ENCODE results near the gene PIGZ. TPM values are rescaled to one million over a fixed set of nuclear protein-coding genes. Genes with fewer than 3 reads are reported as not detected.

Gene PIGZ
- total RNA-seq, 1 experiment from 2014 or later = 1.4 TPM

DNA sequence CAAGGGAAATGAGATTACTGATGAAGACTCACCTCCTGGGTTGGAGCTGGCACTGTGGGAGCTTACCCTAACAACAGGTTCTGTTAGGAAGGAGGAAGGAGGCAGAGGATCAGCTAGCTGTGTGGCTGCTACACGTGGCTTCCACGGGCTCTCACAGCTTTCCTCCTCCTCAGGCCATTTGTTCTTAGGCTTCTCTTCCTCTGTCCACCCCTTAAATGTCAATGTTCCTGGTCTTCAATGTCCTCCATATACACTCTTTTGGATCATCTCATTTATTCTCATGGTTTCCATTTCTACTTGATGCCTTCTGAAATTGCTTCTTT is 5.0 kb downstream of the PIGZ start:
- ChIA-PET RAD21 (ENCODE audit: low non-redundant PET in 1 of 2, low total read pairs in 2 of 2, uncharacterized antibody in 2 of 2, unreplicated experiment in 2 of 2) (no interaction called here), CTCF (no interaction called here), POLR2A (no interaction called here)
- Histone ChIP-seq H3K27me3 (ENCODE audit: insufficient read depth, low read length) (no peaks in the 10 kb centered on the region), H3K9me2 (ENCODE audit: insufficient read depth) (no peaks in the 10 kb centered on the region), H3K79me2 (ENCODE audit: insufficient read depth, low read length) (no peaks in the 10 kb centered on the region), H3K27ac (ENCODE audit: low read depth, low read length) (no peak overlapping the region), H3K9ac (ENCODE audit: low read length) (no peak overlapping the region), H2AFZ (ENCODE audit: low read depth, low read length, poor library complexity, severe bottlenecking) (no peak overlapping the region), H3K4me1 (ENCODE audit: control insufficient read depth in 1 of 2, insufficient read depth in 2 of 2, low read length in 2 of 2) (peaks cover 2 to 6% of the 10 kb centered on the region in 2 experiments; a peak in 1 of 4 replicates), H3K36me3 (ENCODE audit: control insufficient read depth in 1 of 2, insufficient read depth in 2 of 2, low read length in 2 of 2) (no peaks in the 10 kb centered on the region), H3K9me3 (ENCODE audit: control insufficient read depth in 1 of 2, insufficient read depth in 1 of 2, low read depth in 1 of 2, low read length in 2 of 2) (no peaks in the 10 kb centered on the region), H3K4me2 (ENCODE audit: low read length) (no peak overlapping the region), H3K4me3 (replicated peaks in 1 of 2; ENCODE audit: low read depth in 1 of 2, low read length in 2 of 2) (no peak overlapping the region), H4K20me1 (ENCODE audit: insufficient read depth) (no peaks in the 10 kb centered on the region)
- BruUV-seq (replicated peaks) = no TSS peak
- TF ChIP-seq POLR2A (IDR thresholded peaks at IDR 0.05; ENCODE audit: borderline replicate concordance, extremely low read depth, insufficient read depth, insufficient read length) (no peak), ZBTB33 (IDR thresholded peaks at IDR 0.05; ENCODE audit: extremely low read depth, insufficient replicate concordance, low read length) (no peak), ZFX (IDR thresholded peaks at IDR 0.05) (no peak), FOSL1 (IDR thresholded peaks at IDR 0.05; ENCODE audit: low read depth) (no peak), TCF7L2 (IDR thresholded peaks at IDR 0.05; ENCODE audit: borderline replicate concordance, extremely low read depth, insufficient read depth, insufficient read length) (no peak), SP1 (IDR thresholded peaks at IDR 0.05; ENCODE audit: low read depth) (no peak), YY1 (IDR thresholded peaks at IDR 0.05; ENCODE audit: extremely low read depth, insufficient replicate concordance, low read depth, low read length) (no peak), SRF (IDR thresholded peaks at IDR 0.05; ENCODE audit: low read depth) (no peak), EZH2 (IDR thresholded peaks at IDR 0.05) (no peak), JUND (IDR thresholded peaks at IDR 0.05) (no peak), POLR2AphosphoS5 (IDR thresholded peaks at IDR 0.05; ENCODE audit: low read depth, low read length) (no peak), ATF3 (IDR thresholded peaks at IDR 0.05) (no peak), CEBPB (IDR thresholded peaks at IDR 0.05; ENCODE audit: low read depth) (no peak), REST (IDR thresholded peaks at IDR 0.05; ENCODE audit: low read depth) (no peak), EGR1 (IDR thresholded peaks at IDR 0.05; ENCODE audit: low read depth) (no peak), ELF1 (IDR thresholded peaks at IDR 0.05; ENCODE audit: borderline replicate concordance, low read depth) (no peak)
- no peak for ATAC-seq
- no peak for DNase-seq (ENCODE audit: low read depth, low spot score)
- intact Hi-C loops (cut with micrococcal nuclease) = no loop called here

All from HCT116 (cell line).